ENCODE results near the gene CROCC2.

The CROCC2 gene

GRCh38 chr2:240972201-240972600 lies 66.1 kb downstream of the CROCC2 start:
- CTCF ChIA-PET, result interaction anchor here (1.0 to 1.8 kb wide), 2 partner anchors 11 to 58 kb away, joined by 4 to 5 read pairs; no protein-coding TSS in a partner anchor
- POLR2A ChIA-PET, result no interaction called here
- TF ChIP-seq ZNF19 (tag by site-specific recombination; IDR thresholded peaks at IDR 0.05; ENCODE audit: low read depth), result no peak

GRCh38 chr2:240972636-240973521 lies 66.7 kb downstream of the CROCC2 start:
- no peaks in the 10 kb centered on the region for H3K4me1 ChIP-seq (ENCODE audit: control insufficient read depth, insufficient read depth, low read length)
- POLR2A ChIA-PET, result no interaction called here
- TF ChIP-seq SP3 (tag by site-specific recombination; IDR thresholded peaks at IDR 0.05) (no peak), ZNF10 (tag by site-specific recombination; IDR thresholded peaks at IDR 0.05) (no peak), ZNF664 (tag by site-specific recombination; IDR thresholded peaks at IDR 0.05) (no peak), ZBTB48 (tag by site-specific recombination; IDR thresholded peaks at IDR 0.05) (no peak), ZNF768 (tag by site-specific recombination; IDR thresholded peaks at IDR 0.05) (no peak), MEIS1 (CRISPR knock-in tag; IDR thresholded peaks at IDR 0.05; ENCODE audit: borderline replicate concordance) (no peak), ZBTB20 (tag by site-specific recombination; IDR thresholded peaks at IDR 0.05) (no peak), YY1 (tag by site-specific recombination; IDR thresholded peaks at IDR 0.05) (no peak), PATZ1 (tag by site-specific recombination; IDR thresholded peaks at IDR 0.05) (no peak), TCF7L2 (IDR thresholded peaks at IDR 0.05; ENCODE audit: borderline replicate concordance, low read depth, low read length) (no peak), ZNF560 (tag by site-specific recombination; IDR thresholded peaks at IDR 0.05; ENCODE audit: borderline replicate concordance) (no peak), GFI1B (tag by site-specific recombination; IDR thresholded peaks at IDR 0.05) (no peak), ZSCAN23 (tag by site-specific recombination; IDR thresholded peaks at IDR 0.05) (no peak), ZNF433 (tag by site-specific recombination; IDR thresholded peaks at IDR 0.05; ENCODE audit: low read depth) (no peak), ZBTB6 (tag by site-specific recombination; IDR thresholded peaks at IDR 0.05) (no peak), ZNF280D (tag by site-specific recombination; IDR thresholded peaks at IDR 0.05) (no peak)
- no peaks in the 10 kb centered on the region for H3K36me3 ChIP-seq (ENCODE audit: control insufficient read depth in 2 of 2, insufficient read depth in 1 of 2, low read length in 2 of 2)
- no peak overlapping the region for H3K27ac ChIP-seq (ENCODE audit: extremely low read depth, low read depth, low read length)
- CTCF ChIA-PET, result interaction anchor here (1.8 kb wide), 1 partner anchor 58 kb away, joined by 4 read pairs; no protein-coding TSS in a partner anchor
- H3K9me3 ChIP-seq (ENCODE audit: control insufficient read depth, insufficient read depth, low read depth, low read length), result no peaks in the 10 kb centered on the region
- H3K4me3 ChIP-seq (ENCODE audit: low read depth, low read length), result no peak overlapping the region

More at GRCh38 chr2:240972201-240972600, 66.1 kb downstream of the CROCC2 start:
- Histone ChIP-seq H3K36me3 (ENCODE audit: control insufficient read depth in 2 of 2, insufficient read depth in 1 of 2, low read length in 2 of 2) (no peaks in the 10 kb centered on the region), H3K4me3 (ENCODE audit: low read depth, low read length) (no peak overlapping the region), H3K4me1 (ENCODE audit: control insufficient read depth, insufficient read depth, low read length) (no peaks in the 10 kb centered on the region), H3K9me3 (ENCODE audit: control insufficient read depth, insufficient read depth, low read depth, low read length) (no peaks in the 10 kb centered on the region), H3K27ac (ENCODE audit: extremely low read depth, low read depth, low read length) (no peak overlapping the region)
